ENCODE measurements around the gene MBOAT7. TPM values are rescaled to one million over a fixed set of nuclear protein-coding genes. Genes with fewer than 3 reads are reported as not detected.
"Not testable (repeated sequence)": the region's sequence is repeated elsewhere in the genome, so short reads cannot be mapped to it uniquely, and the experiment has no call there.

MBOAT7 gene
- total RNA-seq, 1 experiment from 2014 or later = 109 TPM

DNA sequence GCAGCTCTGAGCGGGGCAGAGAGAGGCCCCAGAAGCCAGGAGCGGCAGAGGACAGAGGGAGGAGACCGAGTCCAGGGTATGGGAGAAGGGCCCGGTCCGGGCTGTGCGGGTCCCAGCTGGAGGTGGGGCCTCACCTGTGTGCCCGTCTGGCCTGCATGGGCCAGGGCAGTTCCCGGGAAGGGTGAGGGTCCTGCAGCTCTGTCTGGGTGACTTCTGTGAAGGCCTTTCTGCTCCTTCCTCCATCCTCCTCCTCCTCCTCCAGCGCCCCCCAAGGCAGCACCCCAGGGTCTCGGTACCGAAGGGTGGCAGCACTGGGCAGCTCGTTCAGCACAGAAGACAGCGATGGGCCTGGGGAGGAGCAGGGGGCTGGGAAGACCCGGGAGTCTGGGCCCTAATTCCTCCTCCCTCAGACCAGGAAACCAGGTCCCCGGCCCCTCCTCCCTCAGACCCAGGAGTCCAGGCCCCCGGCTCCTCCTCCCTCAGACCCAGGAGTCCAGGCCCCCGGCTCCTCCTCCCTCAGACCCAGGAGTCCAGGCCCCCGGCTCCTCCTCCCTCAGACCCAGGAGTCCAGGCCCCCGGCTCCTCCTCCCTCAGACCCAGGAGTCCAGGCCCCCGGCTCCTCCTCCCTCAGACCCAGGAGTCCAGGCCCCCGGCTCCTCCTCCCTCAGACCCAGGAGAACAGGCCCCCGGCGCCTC lies 17.5 kb downstream of the MBOAT7 start:
- not testable (repeated sequence) for DNase-seq (ENCODE audit: low spot score); H3K27me3 Mint-ChIP-seq (ENCODE audit: low read depth); H3K4me3 Mint-ChIP-seq; H3K27ac Mint-ChIP-seq; H3K36me3 Mint-ChIP-seq; ATAC-seq; H3K9me3 Mint-ChIP-seq
- ChIA-PET CTCF (interaction anchor here (0.8 to 2.4 kb wide), 7 partner anchors 7 to 94 kb away, joined by 3 to 31 read pairs (median 8); partner anchors contain the start of genes MBOAT7 and TSEN34), POLR2A (interaction anchor here (1.5 kb wide), 1 partner anchor 18 kb away, joined by 5 read pairs; the partner anchor contains the start of gene MBOAT7)
- TF ChIP-seq, protein P1, sequence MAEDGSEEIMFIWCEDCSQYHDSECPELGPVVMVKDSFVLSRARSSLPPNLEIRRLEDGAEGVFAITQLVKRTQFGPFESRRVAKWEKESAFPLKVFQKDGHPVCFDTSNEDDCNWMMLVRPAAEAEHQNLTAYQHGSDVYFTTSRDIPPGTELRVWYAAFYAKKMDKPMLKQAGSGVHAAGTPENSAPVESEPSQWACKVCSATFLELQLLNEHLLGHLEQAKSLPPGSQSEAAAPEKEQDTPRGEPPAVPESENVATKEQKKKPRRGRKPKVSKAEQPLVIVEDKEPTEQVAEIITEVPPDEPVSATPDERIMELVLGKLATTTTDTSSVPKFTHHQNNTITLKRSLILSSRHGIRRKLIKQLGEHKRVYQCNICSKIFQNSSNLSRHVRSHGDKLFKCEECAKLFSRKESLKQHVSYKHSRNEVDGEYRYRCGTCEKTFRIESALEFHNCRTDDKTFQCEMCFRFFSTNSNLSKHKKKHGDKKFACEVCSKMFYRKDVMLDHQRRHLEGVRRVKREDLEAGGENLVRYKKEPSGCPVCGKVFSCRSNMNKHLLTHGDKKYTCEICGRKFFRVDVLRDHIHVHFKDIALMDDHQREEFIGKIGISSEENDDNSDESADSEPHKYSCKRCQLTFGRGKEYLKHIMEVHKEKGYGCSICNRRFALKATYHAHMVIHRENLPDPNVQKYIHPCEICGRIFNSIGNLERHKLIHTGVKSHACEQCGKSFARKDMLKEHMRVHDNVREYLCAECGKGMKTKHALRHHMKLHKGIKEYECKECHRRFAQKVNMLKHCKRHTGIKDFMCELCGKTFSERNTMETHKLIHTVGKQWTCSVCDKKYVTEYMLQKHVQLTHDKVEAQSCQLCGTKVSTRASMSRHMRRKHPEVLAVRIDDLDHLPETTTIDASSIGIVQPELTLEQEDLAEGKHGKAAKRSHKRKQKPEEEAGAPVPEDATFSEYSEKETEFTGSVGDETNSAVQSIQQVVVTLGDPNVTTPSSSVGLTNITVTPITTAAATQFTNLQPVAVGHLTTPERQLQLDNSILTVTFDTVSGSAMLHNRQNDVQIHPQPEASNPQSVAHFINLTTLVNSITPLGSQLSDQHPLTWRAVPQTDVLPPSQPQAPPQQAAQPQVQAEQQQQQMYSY (CRISPR knock-in tag; IDR thresholded peaks at IDR 0.05) = 0 out of 2 replicates have a peak, but pooled peaks have one; percentile 22
- peaks cover 13% of the 10 kb centered on the region for H3K4me1 Mint-ChIP-seq

- Mint-ChIP-seq H3K36me3 (no peaks in the 10 kb centered on the region), H3K27ac (no peak overlapping the region; the same call in 1 of the 2 replicates), H3K27me3 (ENCODE audit: low read depth) (peaks cover 23% of the 10 kb centered on the region), H3K4me3 (no peak overlapping the region), H3K9me3 (no peaks in the 10 kb centered on the region), H3K4me1 (peaks cover 17% of the 10 kb centered on the region)
- ChIA-PET POLR2A (no interaction called here), CTCF (interaction anchor here (0.6 to 3.0 kb wide), 6 partner anchors 11 to 903 kb away, joined by 3 to 14 read pairs (median 4); no protein-coding TSS in a partner anchor)
- no peak for DNase-seq (ENCODE audit: low spot score)
- no peak for ATAC-seq
- peak; percentile 80; the same call in 1 of the 2 replicates for TF ChIP-seq ZNF512 (CRISPR knock-in tag; IDR thresholded peaks at IDR 0.05; ENCODE audit: borderline replicate concordance)
- TF ChIP-seq, protein P2, sequence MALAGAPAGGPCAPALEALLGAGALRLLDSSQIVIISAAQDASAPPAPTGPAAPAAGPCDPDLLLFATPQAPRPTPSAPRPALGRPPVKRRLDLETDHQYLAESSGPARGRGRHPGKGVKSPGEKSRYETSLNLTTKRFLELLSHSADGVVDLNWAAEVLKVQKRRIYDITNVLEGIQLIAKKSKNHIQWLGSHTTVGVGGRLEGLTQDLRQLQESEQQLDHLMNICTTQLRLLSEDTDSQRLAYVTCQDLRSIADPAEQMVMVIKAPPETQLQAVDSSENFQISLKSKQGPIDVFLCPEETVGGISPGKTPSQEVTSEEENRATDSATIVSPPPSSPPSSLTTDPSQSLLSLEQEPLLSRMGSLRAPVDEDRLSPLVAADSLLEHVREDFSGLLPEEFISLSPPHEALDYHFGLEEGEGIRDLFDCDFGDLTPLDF (CRISPR knock-in tag; IDR thresholded peaks at IDR 0.05) = no peak
Observed at GRCh38 chr19:54169149-54169740, 20.1 kb downstream of the MBOAT7 start.

GRCh38 chr19:54168174-54168917 lies 21.0 kb downstream of the MBOAT7 start:
- peak; percentile 46 for ATAC-seq
- ChIA-PET POLR2A (no interaction called here), CTCF (interaction anchor here (1.0 to 3.0 kb wide), 3 partner anchors 12 to 255 kb away, joined by 4 to 14 read pairs (median 12); partner anchors contain the start of gene MBOAT7)
- Mint-ChIP-seq H3K4me3 (no peak overlapping the region), H3K27me3 (ENCODE audit: low read depth) (peaks cover 32% of the 10 kb centered on the region), H3K36me3 (no peaks in the 10 kb centered on the region), H3K27ac (no peak overlapping the region), H3K4me1 (peaks cover 20% of the 10 kb centered on the region), H3K9me3 (no peaks in the 10 kb centered on the region)
- DNase-seq (ENCODE audit: low spot score) = peak; percentile 99
- TF ChIP-seq E2F4 (CRISPR knock-in tag; IDR thresholded peaks at IDR 0.05; ENCODE audit: borderline replicate concordance, low read depth) (no peak), IRF2 (CRISPR knock-in tag; IDR thresholded peaks at IDR 0.05; ENCODE audit: borderline replicate concordance, low read depth) (no peak), STAT6 (CRISPR knock-in tag; conservative IDR thresholded peaks at IDR 0.05; ENCODE audit: low read depth) (no peak)
- TF ChIP-seq, protein P3, sequence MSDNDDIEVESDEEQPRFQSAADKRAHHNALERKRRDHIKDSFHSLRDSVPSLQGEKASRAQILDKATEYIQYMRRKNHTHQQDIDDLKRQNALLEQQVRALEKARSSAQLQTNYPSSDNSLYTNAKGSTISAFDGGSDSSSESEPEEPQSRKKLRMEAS (CRISPR knock-in tag; IDR thresholded peaks at IDR 0.05) = peak; percentile 14; the same call in 1 of the 2 replicates
- TF ChIP-seq, protein P4, sequence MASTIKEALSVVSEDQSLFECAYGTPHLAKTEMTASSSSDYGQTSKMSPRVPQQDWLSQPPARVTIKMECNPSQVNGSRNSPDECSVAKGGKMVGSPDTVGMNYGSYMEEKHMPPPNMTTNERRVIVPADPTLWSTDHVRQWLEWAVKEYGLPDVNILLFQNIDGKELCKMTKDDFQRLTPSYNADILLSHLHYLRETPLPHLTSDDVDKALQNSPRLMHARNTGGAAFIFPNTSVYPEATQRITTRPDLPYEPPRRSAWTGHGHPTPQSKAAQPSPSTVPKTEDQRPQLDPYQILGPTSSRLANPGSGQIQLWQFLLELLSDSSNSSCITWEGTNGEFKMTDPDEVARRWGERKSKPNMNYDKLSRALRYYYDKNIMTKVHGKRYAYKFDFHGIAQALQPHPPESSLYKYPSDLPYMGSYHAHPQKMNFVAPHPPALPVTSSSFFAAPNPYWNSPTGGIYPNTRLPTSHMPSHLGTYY (CRISPR knock-in tag; IDR thresholded peaks at IDR 0.05) = 0 out of 2 replicates have a peak, but pooled peaks have one; percentile 11
- TF ChIP-seq, protein P1 (CRISPR knock-in tag; IDR thresholded peaks at IDR 0.05) = no peak

Data from WTC11 (cell line).